HG03175 (cell line): ENCODE measurements around the gene SH2D4B.

Experiments
- ATAC-seq: cut with Tn5 transposase; IDR thresholded peaks from one replicate; pipeline ENCODE4 v1.9.1; 2021; ENCODE audit warnings: mild to moderate bottlenecking, moderate library complexity; ENCODE audit not compliant: unreplicated experiment

Gene SH2D4B

DNA sequence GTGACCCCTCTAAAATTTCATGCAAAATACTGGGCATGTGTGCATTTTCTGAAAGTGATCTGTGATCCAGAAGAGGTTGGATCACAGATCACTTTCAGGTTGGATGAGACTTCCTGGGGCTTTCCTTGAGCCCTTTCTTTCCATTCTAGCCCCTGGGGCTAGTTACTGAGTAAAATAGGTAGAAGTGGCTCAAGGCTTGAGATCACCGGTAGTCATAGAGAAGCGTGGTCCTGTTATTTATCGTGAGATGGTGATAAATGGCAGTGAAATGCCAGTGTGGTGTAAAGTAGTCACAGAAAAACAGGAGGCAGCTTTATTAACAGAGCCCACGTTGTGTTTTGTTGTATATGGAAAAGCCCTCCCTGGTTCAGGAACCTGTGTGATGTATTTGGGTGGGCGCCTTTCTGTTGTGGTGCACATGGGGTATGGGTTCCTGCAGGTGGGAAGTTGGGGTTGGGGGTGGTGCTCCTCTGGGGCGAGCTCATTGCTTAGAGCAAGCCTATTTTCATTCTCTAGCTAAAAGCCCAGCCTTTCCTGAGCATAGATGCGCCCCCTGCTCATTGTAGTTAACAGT lies 34.0 kb upstream of the SH2D4B start:
- no peak for ATAC-seq

DNA sequence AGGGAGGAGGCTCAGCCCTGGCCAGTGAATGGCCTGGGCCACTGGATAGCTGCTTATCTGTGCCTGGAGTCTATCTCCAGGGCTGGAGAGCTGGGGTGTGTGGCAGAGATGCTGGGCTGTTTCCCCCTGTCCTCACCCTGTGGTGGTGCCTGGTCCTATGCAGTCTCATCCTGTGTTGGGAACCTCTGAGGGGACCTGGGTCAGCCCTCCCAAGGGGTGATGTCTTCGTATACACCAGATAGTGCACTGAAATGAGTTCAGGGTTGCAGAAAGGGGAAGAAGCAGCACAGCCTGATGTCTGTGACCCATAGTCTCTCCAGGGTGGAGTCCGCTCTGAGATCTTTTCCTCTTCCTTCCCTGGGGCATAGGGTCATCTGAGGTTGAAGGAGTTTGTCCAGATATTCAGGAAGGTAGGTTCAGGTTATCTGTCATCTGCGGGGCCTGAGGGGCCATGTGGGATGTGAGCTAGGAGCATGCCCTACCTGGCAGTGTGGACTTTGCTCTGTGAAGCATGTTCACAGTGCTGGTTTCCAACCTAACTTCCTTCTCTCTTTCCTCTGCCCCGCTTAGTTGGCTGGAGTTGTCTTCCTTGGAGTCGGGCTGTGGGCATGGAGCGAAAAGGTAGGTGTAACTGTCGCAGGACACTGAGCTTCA lies 33.4 kb upstream of the SH2D4B start:
- ATAC-seq, result no peak

DNA sequence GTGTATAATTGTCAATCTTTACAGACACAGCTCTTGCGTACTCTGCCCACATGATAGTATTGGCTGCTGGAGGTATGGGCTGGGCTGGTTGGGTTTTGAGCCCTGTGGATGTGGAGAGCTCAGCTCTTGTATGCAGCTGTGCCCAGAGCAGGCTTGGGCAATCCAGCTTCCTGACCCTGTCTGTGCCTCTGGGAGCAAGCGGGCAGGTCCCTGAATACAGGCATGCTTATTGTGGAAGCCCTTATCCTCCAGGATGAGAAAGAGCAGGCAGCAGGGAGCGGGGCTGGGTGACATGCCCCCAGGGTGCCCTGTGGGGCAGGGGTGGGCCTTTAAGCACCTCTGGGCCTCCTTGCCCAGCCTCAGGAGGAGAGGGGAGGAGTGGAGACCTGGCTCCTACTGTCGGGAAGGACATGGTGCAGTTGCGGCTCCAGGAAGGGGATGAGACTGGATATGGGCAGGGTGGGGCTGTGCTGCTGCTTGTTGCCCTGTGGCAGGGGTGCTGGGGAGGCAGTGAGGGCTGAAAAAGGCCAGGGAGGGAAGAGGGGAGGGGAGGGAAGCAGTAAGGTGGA lies 32.7 kb upstream of the SH2D4B start:
- ATAC-seq, result no peak

DNA sequence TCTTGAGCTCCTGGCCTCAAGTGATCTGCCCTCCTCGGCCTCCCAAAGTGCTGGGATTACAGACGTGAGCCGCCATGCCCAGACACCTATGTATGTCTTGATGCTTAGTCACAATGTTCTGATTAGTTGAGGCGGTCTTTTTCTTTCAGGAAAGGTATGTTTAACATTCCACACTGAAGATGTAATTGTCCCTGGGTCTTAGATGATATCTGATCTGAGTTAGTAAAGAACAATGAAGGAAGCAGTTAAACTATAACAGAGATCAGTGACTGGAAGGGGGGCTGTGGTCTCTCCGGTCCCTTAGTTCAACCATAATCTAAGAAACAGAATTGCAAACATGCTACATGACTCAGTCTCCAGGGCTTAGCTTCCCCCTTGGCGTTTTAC lies 31.5 kb upstream of the SH2D4B start:
- ATAC-seq, result no peak

DNA sequence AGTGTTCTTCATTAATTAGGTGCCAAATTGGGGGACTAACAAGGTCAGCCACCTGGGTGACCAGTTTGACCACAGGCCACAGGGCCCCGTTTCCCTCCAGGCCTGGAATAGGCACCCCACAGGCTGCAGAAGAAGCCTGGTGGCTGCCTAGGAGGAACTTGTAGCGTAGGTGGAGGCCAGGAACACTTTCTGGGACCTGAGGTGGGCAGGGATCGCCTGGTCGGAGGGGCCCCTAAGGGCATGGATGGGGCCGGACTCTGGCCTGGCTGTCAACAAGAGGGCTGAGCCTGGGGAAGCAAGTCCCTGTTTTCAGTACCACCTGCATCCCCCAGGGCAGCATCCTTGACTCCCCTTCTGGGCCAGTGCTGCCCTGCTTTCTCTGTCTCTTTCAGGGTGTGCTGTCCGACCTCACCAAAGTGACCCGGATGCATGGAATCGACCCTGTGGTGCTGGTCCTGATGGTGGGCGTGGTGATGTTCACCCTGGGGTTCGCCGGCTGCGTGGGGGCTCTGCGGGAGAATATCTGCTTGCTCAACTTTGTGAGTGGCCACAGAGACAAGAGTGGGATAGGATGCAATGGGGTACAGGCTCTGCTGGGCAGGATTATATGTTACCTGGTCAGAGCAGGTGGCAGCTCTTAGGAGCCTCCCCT lies 30.7 kb upstream of the SH2D4B start:
- ATAC-seq, result no peak

DNA sequence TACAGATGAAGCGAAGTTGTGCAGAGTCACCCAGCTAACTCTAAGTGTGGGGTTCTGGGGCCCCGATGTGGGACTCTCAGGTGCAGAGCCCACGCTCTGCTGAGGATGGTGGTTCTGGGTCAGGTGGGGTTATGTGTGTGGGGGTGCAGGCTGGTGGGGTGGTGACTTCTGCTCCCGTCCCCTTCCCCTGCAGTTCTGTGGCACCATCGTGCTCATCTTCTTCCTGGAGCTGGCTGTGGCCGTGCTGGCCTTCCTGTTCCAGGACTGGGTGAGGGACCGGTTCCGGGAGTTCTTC lies 28.6 kb upstream of the SH2D4B start:
- no peak for ATAC-seq

DNA sequence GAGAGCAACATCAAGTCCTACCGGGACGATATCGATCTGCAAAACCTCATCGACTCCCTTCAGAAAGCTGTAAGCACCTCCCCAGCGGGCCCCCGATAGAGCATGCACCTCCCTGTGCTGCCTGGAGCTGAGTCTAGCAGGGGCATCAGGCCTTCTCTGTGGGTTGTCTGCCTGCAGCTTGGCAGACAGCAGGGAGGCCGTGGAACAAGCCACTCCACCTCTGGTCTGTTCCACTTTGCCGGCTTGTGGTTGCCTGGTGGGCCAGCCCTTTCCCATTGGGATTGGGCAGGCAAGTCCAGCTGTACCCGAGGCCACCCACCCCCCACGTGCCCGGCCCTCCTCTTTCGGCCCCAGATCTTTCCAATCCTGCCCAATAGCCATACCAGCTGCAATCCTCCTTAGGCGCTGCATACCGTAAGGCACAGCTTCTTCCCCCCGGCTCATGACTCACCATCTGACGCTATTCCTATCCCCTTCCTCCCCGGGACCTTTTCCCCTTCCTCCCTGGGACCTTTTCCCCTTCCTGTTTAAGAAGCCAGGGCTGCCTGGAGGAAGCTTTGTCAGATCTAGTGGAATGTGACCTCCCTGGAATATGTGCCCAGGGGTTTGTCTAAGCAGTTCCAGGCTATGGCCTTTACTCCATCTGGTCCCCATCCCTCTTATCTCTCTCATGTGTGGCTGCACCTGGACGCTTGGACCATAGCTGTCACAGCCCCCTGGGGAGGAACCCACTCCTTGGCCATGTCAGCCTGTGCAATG lies 28.1 kb upstream of the SH2D4B start:
- ATAC-seq, result no peak

DNA sequence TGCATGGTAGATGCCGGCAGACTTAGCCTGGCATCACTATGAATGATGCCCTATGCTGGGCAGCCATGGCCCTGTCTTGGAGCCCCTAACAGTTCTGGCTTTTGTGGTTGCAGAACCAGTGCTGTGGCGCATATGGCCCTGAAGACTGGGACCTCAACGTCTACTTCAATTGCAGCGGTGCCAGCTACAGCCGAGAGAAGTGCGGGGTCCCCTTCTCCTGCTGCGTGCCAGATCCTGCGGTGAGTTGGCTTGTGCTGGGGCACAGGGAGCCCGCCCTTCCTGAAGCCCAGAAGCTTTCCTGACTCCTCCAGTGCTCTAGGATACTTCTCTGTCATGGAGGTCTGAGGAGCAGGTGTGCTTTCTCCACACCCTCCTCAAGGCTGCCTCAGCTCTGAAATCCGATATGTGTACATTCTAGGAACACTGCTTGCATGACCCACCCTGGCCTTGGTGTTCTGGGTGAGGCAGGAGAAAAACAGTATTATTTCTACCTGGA lies 25.6 kb upstream of the SH2D4B start:
- ATAC-seq, result no peak

DNA sequence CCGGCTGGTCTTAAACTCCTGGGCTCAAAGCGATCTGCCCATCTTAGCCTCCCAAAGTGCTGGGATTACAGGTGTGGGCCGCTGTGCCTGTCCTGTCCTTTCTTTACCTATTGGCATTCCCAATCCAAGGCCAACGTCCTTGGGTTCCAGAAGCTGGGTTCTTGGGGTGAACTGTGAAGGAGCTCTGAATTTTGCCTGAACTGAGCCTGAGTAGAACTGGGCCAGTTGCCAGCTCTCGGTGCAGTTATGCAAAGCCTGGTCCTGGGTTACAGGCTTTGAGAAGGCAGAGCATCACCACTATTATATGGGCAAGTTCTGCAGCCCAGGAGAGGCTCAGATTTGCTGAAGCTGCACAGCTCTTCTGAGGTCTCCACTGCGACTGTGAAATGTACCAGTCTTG lies 24.6 kb upstream of the SH2D4B start:
- no peak for ATAC-seq

DNA sequence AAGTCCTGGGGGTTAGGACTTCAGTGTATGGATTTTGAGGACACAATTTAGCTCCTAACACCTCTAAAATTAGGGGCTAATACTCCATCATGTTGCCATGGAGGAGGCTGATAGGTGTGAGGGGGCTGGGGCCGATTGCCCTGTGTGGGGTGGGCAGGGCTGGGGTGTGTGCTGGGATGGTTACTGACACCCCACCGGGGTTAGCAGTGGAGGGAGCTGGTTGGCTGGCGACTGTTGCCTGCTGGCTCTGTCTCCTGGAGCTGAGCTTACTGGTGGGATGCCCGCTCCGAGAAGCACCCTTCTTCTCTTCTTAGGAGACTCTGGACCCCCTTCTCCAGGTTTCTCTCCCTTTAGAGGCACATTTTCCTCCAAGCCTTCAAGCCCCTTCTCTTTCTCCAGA lies 22.2 kb upstream of the SH2D4B start:
- ATAC-seq, result no peak

DNA sequence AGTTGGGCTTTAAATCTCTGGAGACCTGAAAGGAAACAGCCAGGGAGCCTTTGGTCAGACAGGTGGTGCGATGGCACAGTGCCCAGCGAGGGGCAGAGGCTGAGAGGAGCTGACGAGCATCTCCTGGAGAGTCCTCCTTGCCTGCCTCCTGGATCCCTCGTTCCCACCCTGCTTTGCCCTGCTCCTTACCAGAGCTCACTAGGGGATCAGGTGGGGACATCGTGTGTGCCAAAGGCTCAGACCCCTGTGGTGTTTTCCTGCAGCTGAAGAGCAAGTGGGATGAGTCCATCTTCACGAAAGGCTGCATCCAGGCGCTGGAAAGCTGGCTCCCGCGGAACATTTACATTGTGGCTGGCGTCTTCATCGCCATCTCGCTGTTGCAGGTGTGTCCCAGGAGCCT lies 21.8 kb upstream of the SH2D4B start:
- no peak for ATAC-seq

DNA sequence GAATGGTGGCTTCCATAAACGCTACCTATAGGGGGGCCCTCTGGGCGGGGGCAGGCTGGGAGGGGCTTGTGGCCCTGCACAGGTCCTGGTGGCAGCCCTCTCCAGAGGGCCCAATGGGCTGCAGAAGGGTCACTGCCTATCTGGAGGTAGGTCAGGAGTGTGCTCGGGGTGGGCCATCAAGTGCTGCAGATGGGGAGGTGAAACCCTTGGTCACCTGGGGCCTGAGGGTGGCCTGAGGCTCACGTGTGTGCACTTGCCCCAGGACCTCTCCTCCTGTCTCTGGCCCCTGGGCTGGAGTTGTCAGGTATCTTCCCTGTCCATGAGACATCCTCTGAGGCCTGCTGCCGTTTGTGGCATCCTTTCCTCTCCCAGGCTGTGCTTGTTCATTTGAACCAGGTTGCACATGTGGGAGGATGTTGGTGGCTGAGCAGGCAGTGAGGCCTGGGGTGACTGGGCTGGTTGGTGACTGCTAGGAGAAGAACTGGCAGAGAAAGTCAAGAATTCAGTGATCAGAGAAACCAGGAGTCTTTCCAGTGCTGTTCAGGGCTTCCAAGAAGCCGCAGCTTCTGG lies 21.1 kb upstream of the SH2D4B start:
- no peak for ATAC-seq

DNA sequence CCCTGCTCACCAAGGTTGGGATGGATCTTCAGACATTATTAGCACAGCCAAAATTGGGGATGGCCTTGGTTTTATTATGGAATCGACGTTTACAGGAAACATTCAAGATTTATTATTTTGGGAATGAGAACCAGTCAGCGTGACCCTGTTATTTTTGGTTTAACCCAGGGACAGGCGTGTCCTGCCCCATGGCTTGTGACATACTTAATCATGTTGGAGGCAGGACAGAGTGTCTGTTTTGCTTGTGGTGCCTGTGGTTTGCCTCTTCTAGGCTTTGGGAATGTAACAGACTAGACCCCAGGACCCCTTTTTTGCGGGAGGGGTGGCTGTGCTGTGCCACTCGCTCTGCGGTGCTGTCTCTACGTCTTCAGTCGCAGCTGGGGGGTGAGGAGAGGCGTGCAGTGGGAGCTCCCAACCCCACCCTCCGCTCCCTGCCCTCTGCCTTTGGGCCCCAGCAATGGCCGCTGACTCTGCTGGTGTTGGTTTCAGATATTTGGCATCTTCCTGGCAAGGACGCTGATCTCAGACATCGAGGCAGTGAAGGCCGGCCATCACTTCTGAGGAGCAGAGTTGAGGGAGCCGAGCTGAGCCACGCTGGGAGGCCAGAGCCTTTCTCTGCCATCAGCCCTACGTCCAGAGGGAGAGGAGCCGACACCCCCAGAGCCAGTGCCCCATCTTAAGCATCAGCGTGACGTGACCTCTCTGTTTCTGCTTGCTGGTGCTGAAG lies 20.1 kb upstream of the SH2D4B start:
- ATAC-seq, result no peak

DNA sequence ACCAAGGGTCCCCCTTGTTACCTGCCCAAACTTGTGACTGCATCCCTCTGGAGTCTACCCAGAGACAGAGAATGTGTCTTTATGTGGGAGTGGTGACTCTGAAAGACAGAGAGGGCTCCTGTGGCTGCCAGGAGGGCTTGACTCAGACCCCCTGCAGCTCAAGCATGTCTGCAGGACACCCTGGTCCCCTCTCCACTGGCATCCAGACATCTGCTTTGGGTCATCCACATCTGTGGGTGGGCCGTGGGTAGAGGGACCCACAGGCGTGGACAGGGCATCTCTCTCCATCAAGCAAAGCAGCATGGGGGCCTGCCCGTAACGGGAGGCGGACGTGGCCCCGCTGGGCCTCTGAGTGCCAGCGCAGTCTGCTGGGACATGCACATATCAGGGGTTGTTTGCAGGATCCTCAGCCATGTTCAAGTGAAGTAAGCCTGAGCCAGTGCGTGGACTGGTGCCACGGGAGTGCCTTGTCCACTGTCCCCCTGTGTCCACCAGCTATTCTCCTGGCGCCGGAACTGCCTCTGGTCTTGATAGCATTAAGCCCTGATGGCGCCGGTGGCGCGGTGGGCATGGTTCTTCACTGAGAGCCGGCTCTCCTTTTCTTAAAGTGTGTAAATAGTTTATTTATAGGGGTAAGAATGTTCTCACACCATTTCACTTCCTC lies 19.4 kb upstream of the SH2D4B start:
- peak; percentile 56 for ATAC-seq

DNA sequence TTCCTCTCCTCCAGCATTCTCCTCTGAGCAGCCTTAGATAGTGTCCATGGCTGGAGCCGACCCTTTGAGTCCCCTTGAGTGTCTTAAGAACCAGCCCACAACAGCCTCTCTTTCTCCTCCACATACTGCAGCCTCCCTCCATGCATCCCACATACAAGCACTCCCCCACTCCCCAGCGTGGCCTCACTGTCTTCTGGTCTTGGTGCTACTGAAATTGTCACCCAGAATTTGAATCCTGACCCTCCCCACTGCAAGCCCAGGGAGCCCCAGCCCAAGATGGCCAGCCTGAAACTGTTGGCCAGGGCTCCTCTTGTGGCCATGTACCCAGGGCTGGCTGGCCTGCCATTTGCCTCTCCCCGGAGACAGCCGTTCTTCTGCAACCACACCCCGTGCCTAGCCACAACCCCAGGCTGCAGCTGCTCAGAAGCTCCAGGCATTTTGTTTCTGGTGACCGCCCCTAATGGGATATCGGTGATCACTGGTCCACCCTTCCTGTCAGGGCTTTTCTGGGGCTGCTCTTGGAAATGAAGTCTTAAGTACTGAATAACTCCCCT lies 18.8 kb upstream of the SH2D4B start:
- ATAC-seq, result peak; percentile 43

DNA sequence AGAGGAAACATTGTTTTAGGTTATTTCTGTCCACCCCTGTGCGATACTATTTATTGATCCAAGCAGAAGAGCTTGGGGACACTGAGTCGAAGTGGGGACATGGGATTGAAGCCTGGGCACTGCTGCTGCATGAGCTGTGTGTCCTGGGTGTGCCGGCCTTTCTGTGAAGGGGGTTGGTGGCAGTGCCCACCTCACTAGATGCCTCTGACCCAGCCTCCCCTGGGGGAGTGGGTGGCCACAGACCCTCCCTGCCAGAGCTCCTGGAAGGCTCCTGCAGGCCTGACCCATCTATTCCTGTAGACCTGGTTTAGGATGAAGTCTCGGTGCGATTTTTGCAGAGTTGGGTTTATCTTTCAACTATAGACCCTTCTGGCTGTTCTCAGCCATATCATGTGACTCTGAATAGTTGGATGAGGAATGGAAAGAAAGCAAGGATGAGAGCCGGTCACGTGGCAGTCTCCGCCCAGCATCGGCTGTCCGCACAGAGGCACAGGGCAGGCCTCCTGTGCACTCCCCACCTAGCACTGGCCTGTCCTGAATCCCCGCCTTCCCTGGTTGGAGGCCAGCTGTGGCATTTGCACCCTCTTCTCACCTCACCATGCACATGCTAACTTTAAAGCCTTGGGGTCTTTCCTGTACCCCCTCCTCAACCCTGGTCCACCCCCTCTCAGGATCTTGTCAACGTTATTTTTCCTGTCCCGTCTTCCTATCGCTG lies 17.6 kb upstream of the SH2D4B start:
- ATAC-seq, result no peak

DNA sequence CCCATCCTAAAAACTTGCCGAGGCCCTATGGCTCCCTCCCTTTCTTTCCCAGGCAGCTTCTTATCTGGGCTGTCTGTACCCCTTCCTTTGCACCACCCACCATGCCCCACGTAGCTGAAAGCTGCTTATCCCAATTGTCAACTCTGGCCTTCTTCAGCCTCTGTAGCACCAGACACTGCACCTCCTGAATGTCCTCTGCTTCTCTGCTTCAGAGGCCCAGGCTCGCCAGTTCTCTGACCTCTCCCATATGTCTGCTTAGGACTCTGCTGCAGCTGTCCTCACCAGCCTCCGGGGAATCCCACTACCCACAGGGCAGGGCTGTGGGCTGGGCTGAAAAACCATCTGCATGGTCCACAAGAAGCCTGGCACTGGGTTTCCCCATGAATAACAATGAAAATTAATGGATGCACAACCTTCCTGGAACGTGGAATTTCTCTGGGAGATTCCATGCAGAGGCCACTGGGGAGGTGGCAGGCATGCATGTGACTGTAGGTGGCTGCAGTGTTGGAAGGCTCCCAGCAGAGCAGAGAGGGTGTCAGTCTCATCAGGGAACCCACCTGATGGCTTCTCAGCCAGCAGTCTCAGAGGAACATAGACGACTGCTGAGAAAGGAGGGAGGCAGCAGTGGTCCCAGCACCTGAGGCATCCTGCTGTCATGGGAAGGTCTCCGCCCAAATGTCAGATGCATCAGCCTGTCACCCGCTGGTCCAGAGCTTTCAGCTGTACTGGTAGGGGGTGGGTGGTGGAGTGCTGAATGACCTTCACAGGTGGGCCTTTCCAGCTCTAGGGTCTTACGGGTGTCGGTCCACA lies 16.8 kb upstream of the SH2D4B start:
- ATAC-seq, result no peak

DNA sequence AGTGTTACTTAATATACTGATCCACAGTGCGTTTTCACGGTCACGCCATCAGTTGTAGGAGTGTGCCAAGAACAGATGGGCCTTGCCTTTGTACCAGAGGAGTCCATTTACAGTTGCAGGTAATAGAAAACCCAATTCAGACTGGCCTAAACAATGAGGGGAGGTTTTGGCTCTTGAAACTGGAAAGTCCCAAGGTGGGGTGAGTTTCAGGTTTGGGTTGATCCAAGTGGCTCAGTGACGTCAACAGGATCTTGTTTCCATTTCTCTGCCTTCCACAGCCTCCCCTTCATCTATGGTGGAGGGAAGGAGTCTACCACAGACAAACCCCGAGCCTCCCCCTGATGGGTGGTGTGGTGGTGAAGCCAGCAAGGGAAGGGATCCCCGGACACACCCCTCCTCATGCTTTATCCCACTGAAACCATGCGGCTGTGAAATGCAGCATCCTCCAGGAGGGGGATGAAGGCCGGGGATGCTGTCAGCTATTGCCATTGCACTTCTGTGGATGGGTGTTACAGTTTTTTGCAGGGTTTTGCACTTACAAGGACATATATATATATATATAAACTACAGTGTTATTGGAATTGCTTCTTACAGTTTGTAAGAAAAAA lies 14.8 kb upstream of the SH2D4B start:
- ATAC-seq, result no peak
